D721Med (cell line): ENCODE data around the gene CIP2A.

Experiments used
- DNase-seq: peaks from one replicate; pipeline ENCODE4 v3.0.0; 2011; ENCODE audit warnings: low spot score; ENCODE audit not compliant: insufficient read length
- FAIRE-seq: peaks from 2 replicates; lab custom pipeline; 2011; peaks lifted over from hg19 to GRCh38; lab: Jason Lieb, UNC
- TF ChIP-seq, protein P1 (sequence below): IDR thresholded peaks from 2 replicates; pipeline ENCODE4 v1.5.1; 2012; ENCODE audit warnings: mild to moderate bottlenecking, control low read depth; ENCODE audit not compliant: insufficient read depth; ENCODE audit errors: missing control alignments

Gene CIP2A

GRCh38 chr3:108552267-108553159, 36.7 kb downstream of the CIP2A start:
- DNase-seq (no peak), FAIRE-seq (peak; percentile 91)
- TF ChIP-seq, protein P1, sequence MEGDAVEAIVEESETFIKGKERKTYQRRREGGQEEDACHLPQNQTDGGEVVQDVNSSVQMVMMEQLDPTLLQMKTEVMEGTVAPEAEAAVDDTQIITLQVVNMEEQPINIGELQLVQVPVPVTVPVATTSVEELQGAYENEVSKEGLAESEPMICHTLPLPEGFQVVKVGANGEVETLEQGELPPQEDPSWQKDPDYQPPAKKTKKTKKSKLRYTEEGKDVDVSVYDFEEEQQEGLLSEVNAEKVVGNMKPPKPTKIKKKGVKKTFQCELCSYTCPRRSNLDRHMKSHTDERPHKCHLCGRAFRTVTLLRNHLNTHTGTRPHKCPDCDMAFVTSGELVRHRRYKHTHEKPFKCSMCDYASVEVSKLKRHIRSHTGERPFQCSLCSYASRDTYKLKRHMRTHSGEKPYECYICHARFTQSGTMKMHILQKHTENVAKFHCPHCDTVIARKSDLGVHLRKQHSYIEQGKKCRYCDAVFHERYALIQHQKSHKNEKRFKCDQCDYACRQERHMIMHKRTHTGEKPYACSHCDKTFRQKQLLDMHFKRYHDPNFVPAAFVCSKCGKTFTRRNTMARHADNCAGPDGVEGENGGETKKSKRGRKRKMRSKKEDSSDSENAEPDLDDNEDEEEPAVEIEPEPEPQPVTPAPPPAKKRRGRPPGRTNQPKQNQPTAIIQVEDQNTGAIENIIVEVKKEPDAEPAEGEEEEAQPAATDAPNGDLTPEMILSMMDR: peak; percentile 57

GRCh38 chr3:108548886-108549285, 40.4 kb downstream of the CIP2A start:
- DNase-seq (no peak), FAIRE-seq (no peak)
- TF ChIP-seq, protein P1: no peak

- TF ChIP-seq, protein P1: no peak
These were observed 40.9 kb downstream of the CIP2A start for GRCh38 chr3:108548304-108548703.

GRCh38 chr3:108546692-108547091, 42.5 kb downstream of the CIP2A start:
- FAIRE-seq (no peak), DNase-seq (no peak)
- TF ChIP-seq, protein P1: no peak

More at GRCh38 chr3:108548304-108548703, 40.9 kb downstream of the CIP2A start:
- no peak for FAIRE-seq
- no peak for DNase-seq

DNA sequence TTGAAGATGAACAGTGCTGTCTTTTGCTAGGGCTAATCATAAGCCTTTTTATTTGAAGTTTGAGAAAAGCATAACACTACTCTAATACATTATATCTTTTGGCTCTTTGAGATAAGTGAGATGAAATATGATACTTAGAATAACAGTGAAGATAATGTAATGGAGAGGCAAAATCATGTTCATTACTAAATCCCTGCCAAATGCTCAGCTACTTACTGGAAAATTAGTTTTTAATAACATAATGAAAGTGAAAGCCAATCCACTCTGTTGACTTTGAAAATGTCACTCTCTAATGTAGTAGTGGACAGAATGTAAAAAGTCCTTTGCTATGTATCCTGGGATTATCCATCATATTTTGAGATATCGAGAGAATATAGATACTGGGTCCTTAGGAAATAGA, 43.0 kb downstream of the CIP2A start:
- TF ChIP-seq, protein P1: no peak
- DNase-seq (no peak), FAIRE-seq (peak; percentile 88)

DNA sequence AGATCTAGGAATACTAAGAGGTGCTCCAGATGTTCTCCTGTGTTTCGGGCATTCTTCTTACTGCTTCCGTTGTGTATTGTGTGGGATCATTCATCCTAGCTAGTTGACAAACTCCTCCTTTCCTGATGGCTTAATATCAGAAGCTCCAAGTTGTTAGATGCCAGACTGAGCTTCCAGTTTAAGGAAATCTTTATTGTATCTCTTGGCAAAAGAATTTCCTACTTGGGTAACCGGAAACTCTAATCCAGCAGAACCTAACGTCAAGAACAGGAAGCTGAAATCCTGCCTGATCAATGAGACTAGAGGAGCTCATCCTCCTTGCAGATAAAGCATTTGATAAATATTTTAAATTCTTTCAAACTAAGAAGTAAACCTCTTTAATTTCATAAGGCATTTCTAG, 51.2 kb downstream of the CIP2A start:
- no peak for FAIRE-seq
- TF ChIP-seq, protein P1: no peak
- no peak for DNase-seq
